Measurements from ENCODE around the gene ABCB6.

Gene ABCB6

GRCh38 chr2:219254590-219255201 is 35.9 kb upstream of the ABCB6 start:
- H3K4me1 ChIP-seq = peaks cover 6% of the 10 kb centered on the region
- H3K27me3 ChIP-seq = peaks cover 48% of the 10 kb centered on the region
- DNase-seq = no peak
- TF ChIP-seq CTCF (IDR thresholded peaks at IDR 0.05; ENCODE audit: low read depth, low read length) = no peak
- H3K9me3 ChIP-seq = no peaks in the 10 kb centered on the region
- no peaks in the 10 kb centered on the region for H3K36me3 ChIP-seq
- peak overlapping the region; percentile 60 for H3K4me3 ChIP-seq (ENCODE audit: low read depth, low read length)

- H3K36me3 ChIP-seq = no peaks in the 10 kb centered on the region
- peaks cover 14% of the 10 kb centered on the region for H3K4me1 ChIP-seq
- TF ChIP-seq CTCF (IDR thresholded peaks at IDR 0.05; ENCODE audit: low read depth, low read length) = no peak
- peaks cover 48% of the 10 kb centered on the region for H3K27me3 ChIP-seq
- H3K9me3 ChIP-seq = no peaks in the 10 kb centered on the region
- DNase-seq = peak; percentile 77
- peak within 1 kb of the TSS; percentile 60 for H3K4me3 ChIP-seq (ENCODE audit: low read depth, low read length)
Measured at GRCh38 chr2:219253753-219254589, 35.2 kb upstream of the ABCB6 start, which contains the start of gene TUBA4A. TSS of gene TUBA4A (minus strand) at chr2:219253918. CDS start at chr2:219253858, 60 bp downstream.

- no peak for TF ChIP-seq CTCF (IDR thresholded peaks at IDR 0.05; ENCODE audit: low read depth, low read length)
- Histone ChIP-seq H3K27me3 (peaks cover 48% of the 10 kb centered on the region), H3K4me1 (peaks cover 15% of the 10 kb centered on the region), H3K4me3 (ENCODE audit: low read depth, low read length) (peak within 1 kb of the TSS; percentile 60), H3K36me3 (no peaks in the 10 kb centered on the region), H3K9me3 (no peaks in the 10 kb centered on the region)
- DNase-seq = no peak
Measured at GRCh38 chr2:219252900-219253752, 34.4 kb upstream of the ABCB6 start, which contains the start of gene TUBA4B. TSS of gene TUBA4B (plus strand) at chr2:219253243. CDS start at chr2:219253408, 165 bp downstream.

- no peak for DNase-seq
- H3K4me1 ChIP-seq = peaks cover 15% of the 10 kb centered on the region
Measured at GRCh38 chr2:219252570-219252899, 33.8 kb upstream of the ABCB6 start.

GRCh38 chr2:219252084-219252483 is 33.3 kb upstream of the ABCB6 start:
- H3K36me3 ChIP-seq = no peaks in the 10 kb centered on the region
- H3K4me1 ChIP-seq = peaks cover 15% of the 10 kb centered on the region
- DNase-seq = no peak
- TF ChIP-seq CTCF (IDR thresholded peaks at IDR 0.05; ENCODE audit: low read depth, low read length) = no peak
- H3K4me3 ChIP-seq (ENCODE audit: low read depth, low read length) = no peak overlapping the region
- peaks cover 48% of the 10 kb centered on the region for H3K27me3 ChIP-seq
- no peaks in the 10 kb centered on the region for H3K9me3 ChIP-seq

More at GRCh38 chr2:219252570-219252899, 33.8 kb upstream of the ABCB6 start:
- Histone ChIP-seq H3K9me3 (no peaks in the 10 kb centered on the region), H3K4me3 (ENCODE audit: low read depth, low read length) (peak overlapping the region; percentile 60; the same call in 1 of the 2 replicates), H3K27me3 (peaks cover 48% of the 10 kb centered on the region), H3K36me3 (no peaks in the 10 kb centered on the region)
- no peak for TF ChIP-seq CTCF (IDR thresholded peaks at IDR 0.05; ENCODE audit: low read depth, low read length)

Measured in BE2C (cell line).